ENCODE measurements around the gene IRF3.

IRF3 gene

DNA sequence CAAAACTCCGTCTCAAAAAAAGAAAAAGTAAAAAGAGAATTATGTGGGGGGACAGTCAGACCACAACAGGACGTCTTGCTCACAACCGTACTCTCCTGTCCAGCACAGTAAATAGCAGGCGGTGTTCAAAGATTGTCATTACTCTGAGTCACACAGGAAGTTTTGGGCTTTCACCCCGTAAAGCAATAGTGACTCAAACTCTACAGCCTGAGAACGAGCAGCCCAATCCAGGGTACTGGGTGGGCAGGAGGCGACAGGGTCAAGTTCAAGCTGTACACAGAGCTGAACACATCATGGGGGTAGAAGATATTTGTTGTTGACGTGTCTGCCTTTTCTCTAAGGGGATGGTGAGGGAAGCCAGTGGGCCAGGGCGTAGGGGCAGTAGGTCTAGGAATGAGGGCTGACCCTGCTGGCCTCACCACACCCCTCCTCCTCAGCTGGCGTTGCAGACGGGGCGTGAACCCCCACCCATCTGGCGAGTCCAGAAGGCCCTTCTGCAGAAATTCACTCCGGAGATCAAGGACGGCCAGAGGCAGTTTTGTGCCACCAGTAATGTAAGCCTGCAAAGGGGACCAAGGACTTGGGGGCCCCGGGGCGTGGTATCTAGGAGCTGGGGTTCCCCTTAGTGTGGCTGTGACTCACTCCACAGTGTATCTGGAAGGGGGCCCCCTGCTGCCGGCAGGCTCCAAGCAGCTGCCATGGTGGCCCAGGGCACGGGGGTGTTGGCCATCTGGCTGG is 51.4 kb downstream of the IRF3 start:
- no peak for TF ChIP-seq ZNF70 (CRISPR knock-in tag; IDR thresholded peaks at IDR 0.05)
- TF ChIP-seq, protein P1, sequence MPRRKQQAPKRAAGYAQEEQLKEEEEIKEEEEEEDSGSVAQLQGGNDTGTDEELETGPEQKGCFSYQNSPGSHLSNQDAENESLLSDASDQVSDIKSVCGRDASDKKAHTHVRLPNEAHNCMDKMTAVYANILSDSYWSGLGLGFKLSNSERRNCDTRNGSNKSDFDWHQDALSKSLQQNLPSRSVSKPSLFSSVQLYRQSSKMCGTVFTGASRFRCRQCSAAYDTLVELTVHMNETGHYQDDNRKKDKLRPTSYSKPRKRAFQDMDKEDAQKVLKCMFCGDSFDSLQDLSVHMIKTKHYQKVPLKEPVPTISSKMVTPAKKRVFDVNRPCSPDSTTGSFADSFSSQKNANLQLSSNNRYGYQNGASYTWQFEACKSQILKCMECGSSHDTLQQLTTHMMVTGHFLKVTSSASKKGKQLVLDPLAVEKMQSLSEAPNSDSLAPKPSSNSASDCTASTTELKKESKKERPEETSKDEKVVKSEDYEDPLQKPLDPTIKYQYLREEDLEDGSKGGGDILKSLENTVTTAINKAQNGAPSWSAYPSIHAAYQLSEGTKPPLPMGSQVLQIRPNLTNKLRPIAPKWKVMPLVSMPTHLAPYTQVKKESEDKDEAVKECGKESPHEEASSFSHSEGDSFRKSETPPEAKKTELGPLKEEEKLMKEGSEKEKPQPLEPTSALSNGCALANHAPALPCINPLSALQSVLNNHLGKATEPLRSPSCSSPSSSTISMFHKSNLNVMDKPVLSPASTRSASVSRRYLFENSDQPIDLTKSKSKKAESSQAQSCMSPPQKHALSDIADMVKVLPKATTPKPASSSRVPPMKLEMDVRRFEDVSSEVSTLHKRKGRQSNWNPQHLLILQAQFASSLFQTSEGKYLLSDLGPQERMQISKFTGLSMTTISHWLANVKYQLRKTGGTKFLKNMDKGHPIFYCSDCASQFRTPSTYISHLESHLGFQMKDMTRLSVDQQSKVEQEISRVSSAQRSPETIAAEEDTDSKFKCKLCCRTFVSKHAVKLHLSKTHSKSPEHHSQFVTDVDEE (CRISPR knock-in tag; IDR thresholded peaks at IDR 0.05) = no peak
- TF ChIP-seq, protein P2, sequence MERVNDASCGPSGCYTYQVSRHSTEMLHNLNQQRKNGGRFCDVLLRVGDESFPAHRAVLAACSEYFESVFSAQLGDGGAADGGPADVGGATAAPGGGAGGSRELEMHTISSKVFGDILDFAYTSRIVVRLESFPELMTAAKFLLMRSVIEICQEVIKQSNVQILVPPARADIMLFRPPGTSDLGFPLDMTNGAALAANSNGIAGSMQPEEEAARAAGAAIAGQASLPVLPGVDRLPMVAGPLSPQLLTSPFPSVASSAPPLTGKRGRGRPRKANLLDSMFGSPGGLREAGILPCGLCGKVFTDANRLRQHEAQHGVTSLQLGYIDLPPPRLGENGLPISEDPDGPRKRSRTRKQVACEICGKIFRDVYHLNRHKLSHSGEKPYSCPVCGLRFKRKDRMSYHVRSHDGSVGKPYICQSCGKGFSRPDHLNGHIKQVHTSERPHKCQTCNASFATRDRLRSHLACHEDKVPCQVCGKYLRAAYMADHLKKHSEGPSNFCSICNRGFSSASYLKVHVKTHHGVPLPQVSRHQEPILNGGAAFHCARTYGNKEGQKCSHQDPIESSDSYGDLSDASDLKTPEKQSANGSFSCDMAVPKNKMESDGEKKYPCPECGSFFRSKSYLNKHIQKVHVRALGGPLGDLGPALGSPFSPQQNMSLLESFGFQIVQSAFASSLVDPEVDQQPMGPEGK (CRISPR knock-in tag; IDR thresholded peaks at IDR 0.05; ENCODE audit: borderline replicate concordance) = no peak
- no peak for TF ChIP-seq ESRRG (CRISPR knock-in tag; IDR thresholded peaks at IDR 0.05)
- TF ChIP-seq, protein P3, sequence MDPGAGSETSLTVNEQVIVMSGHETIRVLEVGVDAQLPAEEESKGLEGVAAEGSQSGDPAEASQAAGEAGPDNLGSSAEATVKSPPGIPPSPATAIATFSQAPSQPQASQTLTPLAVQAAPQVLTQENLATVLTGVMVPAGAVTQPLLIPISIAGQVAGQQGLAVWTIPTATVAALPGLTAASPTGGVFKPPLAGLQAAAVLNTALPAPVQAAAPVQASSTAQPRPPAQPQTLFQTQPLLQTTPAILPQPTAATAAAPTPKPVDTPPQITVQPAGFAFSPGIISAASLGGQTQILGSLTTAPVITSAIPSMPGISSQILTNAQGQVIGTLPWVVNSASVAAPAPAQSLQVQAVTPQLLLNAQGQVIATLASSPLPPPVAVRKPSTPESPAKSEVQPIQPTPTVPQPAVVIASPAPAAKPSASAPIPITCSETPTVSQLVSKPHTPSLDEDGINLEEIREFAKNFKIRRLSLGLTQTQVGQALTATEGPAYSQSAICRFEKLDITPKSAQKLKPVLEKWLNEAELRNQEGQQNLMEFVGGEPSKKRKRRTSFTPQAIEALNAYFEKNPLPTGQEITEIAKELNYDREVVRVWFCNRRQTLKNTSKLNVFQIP (CRISPR knock-in tag; IDR thresholded peaks at IDR 0.05; ENCODE audit: borderline replicate concordance, low read depth) = no peak

DNA sequence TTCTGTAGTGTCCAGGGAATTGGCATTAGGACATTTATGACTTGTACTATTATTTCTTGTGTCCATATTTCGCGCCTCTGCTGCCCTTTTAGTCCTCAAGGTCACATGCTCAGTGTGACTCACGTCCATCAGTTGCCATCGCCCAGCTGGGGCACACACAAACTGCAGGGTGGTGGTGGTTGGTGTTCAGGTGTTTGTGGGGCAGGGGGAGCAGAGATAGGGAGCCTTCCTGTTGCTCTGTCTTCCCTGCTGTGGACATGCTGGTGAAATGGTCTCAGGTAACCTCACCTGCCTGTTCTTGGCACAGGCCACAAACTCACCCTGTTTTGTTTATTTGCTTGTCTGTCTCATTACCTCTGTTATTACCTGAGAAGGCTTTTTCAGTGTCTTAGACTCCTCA is 52.3 kb downstream of the IRF3 start:
- TF ChIP-seq, protein P3 (CRISPR knock-in tag; IDR thresholded peaks at IDR 0.05; ENCODE audit: borderline replicate concordance, low read depth) = no peak
- TF ChIP-seq, protein P4, sequence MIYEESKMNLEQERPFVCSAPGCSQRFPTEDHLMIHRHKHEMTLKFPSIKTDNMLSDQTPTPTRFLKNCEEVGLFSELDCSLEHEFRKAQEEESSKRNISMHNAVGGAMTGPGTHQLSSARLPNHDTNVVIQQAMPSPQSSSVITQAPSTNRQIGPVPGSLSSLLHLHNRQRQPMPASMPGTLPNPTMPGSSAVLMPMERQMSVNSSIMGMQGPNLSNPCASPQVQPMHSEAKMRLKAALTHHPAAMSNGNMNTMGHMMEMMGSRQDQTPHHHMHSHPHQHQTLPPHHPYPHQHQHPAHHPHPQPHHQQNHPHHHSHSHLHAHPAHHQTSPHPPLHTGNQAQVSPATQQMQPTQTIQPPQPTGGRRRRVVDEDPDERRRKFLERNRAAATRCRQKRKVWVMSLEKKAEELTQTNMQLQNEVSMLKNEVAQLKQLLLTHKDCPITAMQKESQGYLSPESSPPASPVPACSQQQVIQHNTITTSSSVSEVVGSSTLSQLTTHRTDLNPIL (CRISPR knock-in tag; IDR thresholded peaks at IDR 0.05; ENCODE audit: low read depth) = no peak
- TF ChIP-seq ZNF70 (CRISPR knock-in tag; IDR thresholded peaks at IDR 0.05) = no peak
- no peak for TF ChIP-seq CSDC2 (CRISPR knock-in tag; IDR thresholded peaks at IDR 0.05)
- TF ChIP-seq RARB (CRISPR knock-in tag; IDR thresholded peaks at IDR 0.05) = no peak
- TF ChIP-seq ZFP30 (CRISPR knock-in tag; IDR thresholded peaks at IDR 0.05) = no peak
- no peak for TF ChIP-seq TCF4 (CRISPR knock-in tag; IDR thresholded peaks at IDR 0.05; ENCODE audit: borderline replicate concordance)
- TF ChIP-seq, protein P1 (CRISPR knock-in tag; IDR thresholded peaks at IDR 0.05) = no peak
- TF ChIP-seq OSR1 (CRISPR knock-in tag; IDR thresholded peaks at IDR 0.05) = no peak
- no peak for TF ChIP-seq ISL1 (CRISPR knock-in tag; IDR thresholded peaks at IDR 0.05)
- TF ChIP-seq, protein P2 (CRISPR knock-in tag; IDR thresholded peaks at IDR 0.05; ENCODE audit: borderline replicate concordance) = no peak
- no peak for TF ChIP-seq ARNTL (CRISPR knock-in tag; IDR thresholded peaks at IDR 0.05; ENCODE audit: borderline replicate concordance, low read depth)
- no peak for TF ChIP-seq ZFP3 (CRISPR knock-in tag; IDR thresholded peaks at IDR 0.05)
- no peak for TF ChIP-seq BACH2 (CRISPR knock-in tag; IDR thresholded peaks at IDR 0.05; ENCODE audit: borderline replicate concordance)
- TF ChIP-seq, protein P5, sequence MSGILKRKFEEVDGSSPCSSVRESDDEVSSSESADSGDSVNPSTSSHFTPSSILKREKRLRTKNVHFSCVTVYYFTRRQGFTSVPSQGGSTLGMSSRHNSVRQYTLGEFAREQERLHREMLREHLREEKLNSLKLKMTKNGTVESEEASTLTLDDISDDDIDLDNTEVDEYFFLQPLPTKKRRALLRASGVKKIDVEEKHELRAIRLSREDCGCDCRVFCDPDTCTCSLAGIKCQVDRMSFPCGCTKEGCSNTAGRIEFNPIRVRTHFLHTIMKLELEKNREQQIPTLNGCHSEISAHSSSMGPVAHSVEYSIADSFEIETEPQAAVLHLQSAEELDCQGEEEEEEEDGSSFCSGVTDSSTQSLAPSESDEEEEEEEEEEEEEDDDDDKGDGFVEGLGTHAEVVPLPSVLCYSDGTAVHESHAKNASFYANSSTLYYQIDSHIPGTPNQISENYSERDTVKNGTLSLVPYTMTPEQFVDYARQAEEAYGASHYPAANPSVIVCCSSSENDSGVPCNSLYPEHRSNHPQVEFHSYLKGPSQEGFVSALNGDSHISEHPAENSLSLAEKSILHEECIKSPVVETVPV (CRISPR knock-in tag; IDR thresholded peaks at IDR 0.05) = no peak
- no peak for TF ChIP-seq ZC3H10 (CRISPR knock-in tag; IDR thresholded peaks at IDR 0.05)
- no peak for TF ChIP-seq SNAI2 (CRISPR knock-in tag; IDR thresholded peaks at IDR 0.05)
- TF ChIP-seq ZNF565 (CRISPR knock-in tag; conservative IDR thresholded peaks at IDR 0.05; ENCODE audit: low read depth) = no peak
- ATAC-seq = peak; percentile 18; the same call in 2 of the 3 replicates

More for the DNA sequence above, 51.4 kb downstream of the IRF3 start:
- ATAC-seq = peak; percentile 70

All from SK-N-SH treated with all-trans-retinoic acid at 6 μM for 48 hours (cell line).